ENCODE data around the gene DUS2.

The DUS2 gene

GRCh38 chr16:68097895-68098294, 74.8 kb downstream of the DUS2 start:
- TF ChIP-seq CTCF (IDR thresholded peaks at IDR 0.05) = no peak

- TF ChIP-seq CTCF (IDR thresholded peaks at IDR 0.05) = no peak
These were observed 77.4 kb downstream of the DUS2 start for GRCh38 chr16:68100488-68100887.

GRCh38 chr16:68105611-68106010, 82.5 kb downstream of the DUS2 start:
- TF ChIP-seq CTCF (IDR thresholded peaks at IDR 0.05) = no peak

GRCh38 chr16:68111379-68111778, 88.3 kb downstream of the DUS2 start:
- no peak for TF ChIP-seq CTCF (IDR thresholded peaks at IDR 0.05)

- TF ChIP-seq CTCF (IDR thresholded peaks at IDR 0.05) = no peak
These were observed 90.1 kb downstream of the DUS2 start for GRCh38 chr16:68113059-68113761.

- no peak for TF ChIP-seq CTCF (IDR thresholded peaks at IDR 0.05)
These were observed 90.7 kb downstream of the DUS2 start for GRCh38 chr16:68113765-68114240.

- no peak for TF ChIP-seq CTCF (IDR thresholded peaks at IDR 0.05)
These were observed 92.8 kb downstream of the DUS2 start for GRCh38 chr16:68115851-68116250.

Data from LNCAP (cell line).